HCT116 (cell line): ENCODE results near the gene C1orf35. TPM values are rescaled to one million over a fixed set of nuclear protein-coding genes. Genes with fewer than 3 reads are reported as not detected.

Experiments used
- ATAC-seq: fragments of 200-7000 bp; cut with Tn5 transposase; 2 replicates; pipeline ENCODE4 v1.9.1; 2020; ENCODE audit warnings: mild to moderate bottlenecking, moderate library complexity
- BruUV-seq: library from RNA; stranded (reverse); fragments of 400-500 nt; replicated peaks from 2 replicates; lab custom pipeline; 2021; lab: Mats Ljungman, UMichigan
- CTCF ChIA-PET: fragments of 300-600 bp; sonication (Branson Sonifier 250); formaldehyde crosslinking; loops from one replicate; lab custom pipeline; 2021; ENCODE audit warnings: antibody characterized with exemption; lab: Charles Lee
- POLR2A ChIA-PET: fragments of 300-600, 350-600 bp; sonication (Branson Sonifier 250); formaldehyde crosslinking; loops from one replicate; lab custom pipeline; 2021; ENCODE audit warnings: antibody characterized with exemption; lab: Charles Lee
- RAD21 ChIA-PET, 2 experiments: fragments of 300-600 bp; sonication (Branson Sonifier 250); formaldehyde crosslinking; loops; one replicate each; lab custom pipeline; 2023; ENCODE audit warnings: low total read pairs in 2 of 2; ENCODE audit not compliant: uncharacterized antibody in 2 of 2, unreplicated experiment in 2 of 2, low non-redundant PET in 1 of 2; lab: Charles Lee
- DNase-seq: peaks from one replicate; pipeline ENCODE4 v3.0.0-alpha.2; 2010; ENCODE audit warnings: low read depth, low spot score
- H2AFZ ChIP-seq: fragments of 200-600 bp; shearing (Covaris generic), sonication (generic); 2 replicates; pipeline ENCODE4 v1.6.1; 2017; ENCODE audit warnings: low read depth, mixed run types, mixed read lengths, antibody characterized with exemption, low read length; ENCODE audit not compliant: poor library complexity, severe bottlenecking
- H3K27ac ChIP-seq: 2 replicates; pipeline ENCODE4 v1.5.1; 2012; ENCODE audit warnings: low read depth, low read length
- H3K27me3 ChIP-seq: fragments of 200-600 bp; sonication (generic); 2 replicates; pipeline ENCODE4 v1.6.1; 2016; ENCODE audit warnings: mixed run types, low read length, mixed read lengths; ENCODE audit not compliant: insufficient read depth
- H3K36me3 ChIP-seq, 2 experiments: fragments of 200-500 bp in 1 of 2; fragments of 200-600 bp in 1 of 2; sonication (Bioruptor generic) in 1 of 2; sonication (generic) in 1 of 2; 2 replicates each; pipeline versions ENCODE4 v1.5.1 to v1.6.1; 2014 to 2016; ENCODE audit warnings: low read length in 2 of 2, inconsistent platforms in 1 of 2, mixed read lengths in 1 of 2, mixed run types in 1 of 2; ENCODE audit not compliant: insufficient read depth in 2 of 2, control insufficient read depth in 1 of 2
- H3K4me1 ChIP-seq, 2 experiments: fragments of 200-600 bp in 1 of 2; sonication (generic) in 1 of 2; 2 replicates each; pipeline versions ENCODE4 v1.5.1 to v1.6.1; 2012 to 2017; ENCODE audit warnings: low read length in 2 of 2, inconsistent platforms in 1 of 2, mild to moderate bottlenecking in 1 of 2, mixed read lengths in 1 of 2, mixed run types in 1 of 2, moderate library complexity in 1 of 2; ENCODE audit not compliant: insufficient read depth in 2 of 2, control insufficient read depth in 1 of 2
- H3K4me2 ChIP-seq: fragments of 200-600 bp; sonication (generic); 2 replicates; pipeline ENCODE4 v1.6.1; 2017; ENCODE audit warnings: mixed run types, low read length, mixed read lengths
- H3K4me3 ChIP-seq, 2 experiments: fragments of 200-600 bp in 1 of 2; sonication (generic) in 1 of 2; replicated peaks in 1 of 2; 2 replicates each; pipeline ENCODE4 v1.5.1; 2011 to 2016; ENCODE audit warnings: low read length in 2 of 2, control low read depth in 1 of 2, low read depth in 1 of 2, mild to moderate bottlenecking in 1 of 2, mixed read lengths in 1 of 2, mixed run types in 1 of 2
- H3K79me2 ChIP-seq: fragments of 200-600 bp; sonication (generic); 2 replicates; pipeline ENCODE4 v1.6.1; 2017; ENCODE audit warnings: mild to moderate bottlenecking, mixed run types, low read length, moderate library complexity, mixed read lengths; ENCODE audit not compliant: insufficient read depth
- H3K9ac ChIP-seq: fragments of 200-600 bp; sonication (generic); 2 replicates; pipeline ENCODE4 v1.6.1; 2016; ENCODE audit warnings: low read length, mixed read lengths
- H3K9me2 ChIP-seq: fragments of 200-600 bp; sonication (generic), shearing (Covaris generic); 2 replicates; pipeline ENCODE4 v1.6.1; 2017; ENCODE audit warnings: mixed run types, mild to moderate bottlenecking, moderate library complexity; ENCODE audit not compliant: insufficient read depth
- H3K9me3 ChIP-seq, 2 experiments: fragments of 200-500 bp in 1 of 2; fragments of 200-600 bp in 1 of 2; sonication (Bioruptor generic) in 1 of 2; sonication (generic) in 1 of 2; 2 replicates each; pipeline ENCODE4 v1.6.1; 2014 to 2017; ENCODE audit warnings: low read length in 2 of 2, mixed read lengths in 2 of 2, inconsistent platforms in 1 of 2, low read depth in 1 of 2, mild to moderate bottlenecking in 1 of 2, mixed run types in 1 of 2, moderate library complexity in 1 of 2; ENCODE audit not compliant: control insufficient read depth in 1 of 2, insufficient read depth in 1 of 2
- H4K20me1 ChIP-seq: fragments of 200-600 bp; sonication (generic), shearing (Covaris generic); 2 replicates; pipeline ENCODE4 v1.6.1; 2017; ENCODE audit warnings: mixed run types, mild to moderate bottlenecking, moderate library complexity; ENCODE audit not compliant: insufficient read depth
- CBX3 ChIP-seq: IDR thresholded peaks from 2 replicates; pipeline ENCODE4 v1.6.1; 2012; ENCODE audit warnings: low read depth
- EZH2 ChIP-seq: fragments of 200-600 bp; sonication (generic); IDR thresholded peaks from 2 replicates; pipeline ENCODE4 v1.6.1; 2017; ENCODE audit warnings: antibody characterized with exemption, mixed run types
- FOSL1 ChIP-seq: IDR thresholded peaks from 2 replicates; pipeline ENCODE4 v1.6.1; 2012; ENCODE audit warnings: low read depth
- JUND ChIP-seq: IDR thresholded peaks from 2 replicates; pipeline ENCODE4 v1.6.1; 2012
- MAX ChIP-seq: IDR thresholded peaks from 2 replicates; pipeline ENCODE4 v1.6.1; 2012
- POLR2A ChIP-seq: IDR thresholded peaks from 2 replicates; pipeline ENCODE4 v1.7.0; 2011; ENCODE audit warnings: borderline replicate concordance; ENCODE audit not compliant: insufficient read depth, insufficient read length; ENCODE audit errors: extremely low read depth
- RAD21 ChIP-seq: IDR thresholded peaks from 2 replicates; pipeline ENCODE4 v1.6.1; 2012; ENCODE audit warnings: low read depth, mild to moderate bottlenecking
- REST ChIP-seq: IDR thresholded peaks from 2 replicates; pipeline ENCODE4 v1.6.1; 2012; ENCODE audit warnings: low read depth
- SP1 ChIP-seq: IDR thresholded peaks from 2 replicates; pipeline ENCODE4 v1.6.1; 2012; ENCODE audit warnings: low read depth
- SRF ChIP-seq: IDR thresholded peaks from 2 replicates; pipeline ENCODE4 v1.6.1; 2012; ENCODE audit warnings: low read depth
- intact Hi-C: fragments of 100-400 bp; cut with micrococcal nuclease; formaldehyde crosslinking; loops from 2 replicates; pipeline ENCODE4 v1.10.0; 2022
- total RNA-seq: library from RNA; stranded (reverse); gene quantifications from one replicate; pipeline ENCODE4 v1.2.1, GENCODE V29; 2021; ENCODE audit not compliant: unreplicated experiment

The C1orf35 gene
- total RNA-seq, 1 experiment from 2014 or later, result 26.1 TPM

- Histone ChIP-seq H3K36me3 (0 out of 4 replicates have a peak, but pooled peaks cover 0 to 6% of the 10 kb centered on the region in 2 experiments), H3K9me2 (no peaks in the 10 kb centered on the region), H3K79me2 (peaks cover 9% of the 10 kb centered on the region), H2AFZ (no peak overlapping the region), H3K9ac (no peak overlapping the region), H3K4me3 (no peak overlapping the region), H4K20me1 (no peaks in the 10 kb centered on the region), H3K4me2 (no peak overlapping the region), H3K9me3 (no peaks in the 10 kb centered on the region), H3K4me1 (peaks cover 3 to 4% of the 10 kb centered on the region in 2 experiments; a peak in 3 of 4 replicates), H3K27me3 (no peaks in the 10 kb centered on the region), H3K27ac (no peak overlapping the region)
- ChIA-PET RAD21 (no interaction called here), POLR2A (no interaction called here), CTCF (no interaction called here)
- DNase-seq, result no peak
- no TSS peak for BruUV-seq
- intact Hi-C loops, result no loop called here
- no peak for TF ChIP-seq SP1
- TF ChIP-seq RAD21, result no peak
- TF ChIP-seq CBX3, result no peak
- TF ChIP-seq FOSL1, result no peak
- TF ChIP-seq POLR2A, result no peak
- no peak for TF ChIP-seq MAX
- TF ChIP-seq EZH2, result no peak
- no peak for TF ChIP-seq JUND
- no peak for TF ChIP-seq SRF
- no peak for TF ChIP-seq REST
- no peak for ATAC-seq
Observed at GRCh38 chr1:228150120-228150460, 47.0 kb upstream of the C1orf35 start.
